ENCODE results near the gene PELI3.

Gene PELI3, protein sequence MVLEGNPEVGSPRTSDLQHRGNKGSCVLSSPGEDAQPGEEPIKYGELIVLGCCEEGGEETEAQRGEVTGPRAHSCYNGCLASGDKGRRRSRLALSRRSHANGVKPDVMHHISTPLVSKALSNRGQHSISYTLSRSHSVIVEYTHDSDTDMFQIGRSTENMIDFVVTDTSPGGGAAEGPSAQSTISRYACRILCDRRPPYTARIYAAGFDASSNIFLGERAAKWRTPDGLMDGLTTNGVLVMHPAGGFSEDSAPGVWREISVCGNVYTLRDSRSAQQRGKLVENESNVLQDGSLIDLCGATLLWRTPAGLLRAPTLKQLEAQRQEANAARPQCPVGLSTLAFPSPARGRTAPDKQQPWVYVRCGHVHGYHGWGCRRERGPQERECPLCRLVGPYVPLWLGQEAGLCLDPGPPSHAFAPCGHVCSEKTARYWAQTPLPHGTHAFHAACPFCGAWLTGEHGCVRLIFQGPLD

DNA sequence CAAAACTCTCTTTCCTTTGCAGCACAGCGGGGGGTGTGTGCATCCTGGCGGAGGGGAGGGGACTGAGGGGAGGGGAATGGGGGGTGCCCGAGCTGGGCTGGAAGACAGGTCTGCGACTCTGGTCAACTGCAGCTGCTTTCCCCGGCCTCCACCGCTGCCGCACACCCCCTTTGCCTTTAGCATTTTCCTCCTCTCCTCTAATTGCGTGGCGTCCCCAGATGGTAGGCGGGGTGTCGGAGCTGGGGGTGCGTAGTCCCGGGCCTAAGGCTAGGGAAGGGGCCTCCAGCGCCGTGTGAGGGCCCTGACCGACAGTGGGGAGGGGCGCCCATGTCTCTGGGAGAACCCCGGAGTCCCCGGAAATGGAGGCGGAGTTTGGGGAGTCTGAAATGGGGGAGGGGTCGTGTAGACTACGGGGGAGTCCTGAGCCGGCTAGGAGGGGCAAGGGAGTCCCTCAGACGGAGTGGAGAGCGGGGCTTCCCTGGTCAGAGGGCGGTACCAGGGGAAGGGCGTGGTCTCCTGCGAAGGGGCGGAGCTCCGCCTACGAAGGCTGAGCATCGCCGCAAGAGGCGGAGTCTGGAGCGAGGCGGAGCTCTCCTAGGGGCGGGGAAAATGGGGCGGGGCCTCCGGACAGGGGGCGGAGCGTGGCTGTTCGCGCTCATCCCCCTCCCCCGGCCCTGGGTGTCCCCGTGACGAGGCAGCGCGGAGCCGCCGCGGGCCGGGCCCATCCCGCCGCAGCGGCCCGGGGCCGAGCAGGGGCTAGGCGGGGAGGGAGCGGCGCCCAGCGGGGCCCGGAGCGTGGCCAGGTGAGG is at the start of gene PELI3:
PELI3 (plus strand) TSS at position 681 of the 809 bp plus-strand sequence. CDS start 1,224 bp downstream, outside the sequence.
- Histone ChIP-seq H3K9me3 (replicated peaks in 1 of 11) (peaks cover 7 to 20% (median 18%) of the 10 kb centered on the region in 11 experiments; a peak in 15 of 22 replicates), H3K4me3 (peak within 1 kb of the TSS; percentile 64 to 84 (median 74)), H3K27me3 (no peaks in the 10 kb centered on the region), H4K20me1 (peaks cover 0 to 17% (median 12%) of the 10 kb centered on the region in 11 experiments; a peak in 9 of 22 replicates), H3K9ac (peak within 1 kb of the TSS; percentile 65 to 84 (median 80)), H3K27ac (peak within 1 kb of the TSS; percentile 42 to 77 (median 73); a peak in 21 of 22 replicates), H3K36me3 (peaks cover 0 to 9% (median 5%) of the 10 kb centered on the region in 11 experiments; a peak in 9 of 22 replicates), H3K4me2 (peak within 1 kb of the TSS; percentile 94 to 100 (median 98)), H3K4me1 (peaks cover 38 to 65% (median 55%) of the 10 kb centered on the region in 10 experiments)
- no peak for TF ChIP-seq Cebpa-rat (IDR thresholded peaks at IDR 0.05)

GRCh38 chr11:66417000-66417399 is 49.7 kb upstream of the PELI3 start:
- Histone ChIP-seq H3K4me1 (peaks cover 8 to 15% (median 11%) of the 10 kb centered on the region in 10 experiments; a peak in 18 of 20 replicates), H3K9me3 (replicated peaks in 1 of 11) (peaks cover 0 to 16% (median 0%) of the 10 kb centered on the region in 11 experiments; a peak in 6 of 22 replicates), H3K4me3 (no peak overlapping the region), H3K36me3 (no peaks in the 10 kb centered on the region), H4K20me1 (peaks cover 0 to 63% (median 9%) of the 10 kb centered on the region in 11 experiments; a peak in 13 of 22 replicates), H3K27me3 (peaks cover 82 to 99% (median 97%) of the 10 kb centered on the region in 11 experiments), H3K4me2 (no peak overlapping the region), H3K27ac (no peak overlapping the region), H3K9ac (no peak overlapping the region)
- no peak for TF ChIP-seq Cebpa-rat (IDR thresholded peaks at IDR 0.05)

GRCh38 chr11:66418168-66418985 is 48.3 kb upstream of the PELI3 start:
- H3K4me1 ChIP-seq = peaks cover 8 to 15% (median 11%) of the 10 kb centered on the region in 10 experiments; a peak in 18 of 20 replicates
- no peaks in the 10 kb centered on the region for H3K36me3 ChIP-seq
- peaks cover 0 to 24% (median 0%) of the 10 kb centered on the region in 11 experiments; a peak in 6 of 22 replicates for H3K9me3 ChIP-seq (replicated peaks in 1 of 11)
- peaks cover 0 to 56% (median 12%) of the 10 kb centered on the region in 11 experiments; a peak in 13 of 22 replicates for H4K20me1 ChIP-seq
- H3K27me3 ChIP-seq = peaks cover 78 to 99% (median 97%) of the 10 kb centered on the region in 11 experiments
- peak overlapping the region; percentile 24 to 82 (median 56); a peak in 21 of 22 replicates for H3K4me2 ChIP-seq
- H3K27ac ChIP-seq = no peak overlapping the region
- no peak overlapping the region for H3K9ac ChIP-seq
- no peak overlapping the region for H3K4me3 ChIP-seq
- no peak for TF ChIP-seq Cebpa-rat (IDR thresholded peaks at IDR 0.05)

DNA sequence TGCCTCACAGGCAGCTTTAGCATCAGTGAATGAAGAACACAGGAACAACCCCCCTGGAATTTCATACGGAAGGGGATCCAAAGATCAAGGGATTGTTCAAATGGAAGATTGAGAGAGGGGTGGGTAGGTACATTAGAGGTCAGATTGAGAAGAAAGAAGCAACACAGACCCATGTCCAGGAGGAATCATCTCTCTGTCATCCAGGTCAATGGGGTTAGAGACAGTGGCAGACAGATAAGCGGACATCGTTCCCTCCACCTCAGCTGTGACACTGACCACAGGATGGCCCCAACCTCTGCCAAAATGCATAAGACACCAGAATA is 47.8 kb upstream of the PELI3 start:
- no peak overlapping the region for H3K9ac ChIP-seq
- H3K27ac ChIP-seq = no peak overlapping the region
- H3K4me1 ChIP-seq = peaks cover 8 to 15% (median 11%) of the 10 kb centered on the region in 10 experiments; a peak in 18 of 20 replicates
- peaks cover 78 to 99% (median 97%) of the 10 kb centered on the region in 11 experiments for H3K27me3 ChIP-seq
- H3K36me3 ChIP-seq = no peaks in the 10 kb centered on the region
- peaks cover 0 to 56% (median 8%) of the 10 kb centered on the region in 11 experiments; a peak in 13 of 22 replicates for H4K20me1 ChIP-seq
- H3K4me3 ChIP-seq = no peak overlapping the region
- peaks cover 0 to 24% (median 0%) of the 10 kb centered on the region in 11 experiments; a peak in 6 of 22 replicates for H3K9me3 ChIP-seq (replicated peaks in 1 of 11)
- TF ChIP-seq Cebpa-rat (IDR thresholded peaks at IDR 0.05) = no peak
- H3K4me2 ChIP-seq = peak overlapping the region in 1 of 11 experiments; percentile 82; a peak in 3 of 22 replicates

DNA sequence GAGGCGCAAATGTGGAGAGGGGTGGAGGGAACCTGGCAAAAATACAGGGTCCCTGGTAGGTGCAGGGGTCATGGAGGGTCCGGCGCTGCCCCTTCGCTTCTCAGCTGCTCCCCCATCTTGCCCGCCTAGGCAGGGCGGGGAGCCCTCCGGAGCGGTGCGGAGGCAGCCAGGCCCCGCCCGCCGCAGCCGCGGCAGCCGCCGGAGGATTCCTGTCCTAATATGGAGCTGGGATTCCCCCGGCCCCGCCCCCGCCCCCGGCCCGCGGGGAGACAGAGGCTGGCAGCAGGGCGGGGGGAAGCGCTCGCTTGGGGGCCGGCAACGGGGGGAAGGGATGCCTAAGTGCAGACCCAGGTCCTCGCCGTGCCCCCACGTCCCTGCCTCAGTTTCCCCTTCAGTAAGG is 46.9 kb upstream of the PELI3 start:
- Histone ChIP-seq H3K4me3 (no peak overlapping the region), H3K27ac (no peak overlapping the region), H3K9me3 (replicated peaks in 1 of 11) (peaks cover 0 to 24% (median 0%) of the 10 kb centered on the region in 11 experiments; a peak in 6 of 22 replicates), H3K4me2 (no peak overlapping the region), H3K4me1 (peaks cover 8 to 15% (median 11%) of the 10 kb centered on the region in 10 experiments; a peak in 18 of 20 replicates), H3K9ac (no peak overlapping the region), H3K36me3 (no peaks in the 10 kb centered on the region), H4K20me1 (peaks cover 0 to 62% (median 8%) of the 10 kb centered on the region in 11 experiments; a peak in 14 of 22 replicates), H3K27me3 (peaks cover 78 to 99% (median 97%) of the 10 kb centered on the region in 11 experiments)
- TF ChIP-seq Cebpa-rat (IDR thresholded peaks at IDR 0.05) = no peak

DNA sequence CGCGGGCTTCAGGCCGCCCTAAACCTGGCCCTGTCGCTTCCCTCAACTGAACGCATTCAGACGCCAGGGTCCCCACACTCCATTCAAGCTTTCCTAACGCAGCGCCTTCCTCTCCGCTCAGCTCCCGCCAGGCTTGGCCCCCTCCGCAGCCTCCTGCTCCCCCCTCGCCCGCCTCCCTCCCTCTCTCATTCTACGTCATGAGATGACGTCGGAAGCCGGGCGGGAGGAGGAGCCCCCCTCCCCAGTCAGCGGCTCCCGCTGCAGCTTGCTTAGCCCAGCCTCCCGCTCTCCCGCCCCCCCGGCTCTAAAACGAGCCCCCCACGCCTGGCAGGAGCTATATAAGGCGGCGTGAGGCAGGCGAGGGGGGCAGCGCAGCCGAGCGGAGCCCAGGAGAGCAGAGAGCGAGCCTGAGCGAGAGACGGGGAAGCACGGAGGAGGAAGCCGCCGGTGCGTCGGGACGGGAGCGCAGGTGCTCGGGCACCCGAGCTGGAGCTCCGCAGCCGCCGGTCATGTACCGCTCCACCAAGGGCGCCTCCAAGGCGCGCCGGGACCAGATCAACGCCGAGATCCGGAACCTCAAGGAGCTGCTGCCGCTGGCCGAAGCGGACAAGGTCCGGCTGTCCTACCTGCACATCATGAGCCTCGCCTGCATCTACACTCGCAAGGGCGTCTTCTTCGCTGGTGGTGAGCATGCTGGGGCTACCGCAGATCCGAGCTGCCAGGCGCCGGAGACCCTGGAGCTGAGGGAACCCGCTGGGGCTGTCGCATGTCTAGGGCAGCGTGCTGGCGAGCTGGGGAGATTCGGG is 45.8 kb upstream of the PELI3 start, which contains the start of gene NPAS4:
NPAS4 (plus strand) TSS at position 365 of the 806 bp plus-strand sequence; CDS start at position 510, 145 bp downstream.
- peaks cover 0 to 69% (median 8%) of the 10 kb centered on the region in 11 experiments; a peak in 14 of 22 replicates for H4K20me1 ChIP-seq
- H3K4me2 ChIP-seq = no peak within 1 kb of the TSS
- H3K27ac ChIP-seq = no peak within 1 kb of the TSS
- H3K9me3 ChIP-seq (replicated peaks in 1 of 11) = peaks cover 0 to 24% (median 0%) of the 10 kb centered on the region in 11 experiments; a peak in 6 of 22 replicates
- H3K36me3 ChIP-seq = no peaks in the 10 kb centered on the region
- no peak within 1 kb of the TSS for H3K9ac ChIP-seq
- H3K27me3 ChIP-seq = peaks cover 69 to 96% (median 92%) of the 10 kb centered on the region in 11 experiments
- peaks cover 8 to 15% (median 11%) of the 10 kb centered on the region in 10 experiments; a peak in 18 of 20 replicates for H3K4me1 ChIP-seq
- no peak for TF ChIP-seq Cebpa-rat (IDR thresholded peaks at IDR 0.05)
- no peak within 1 kb of the TSS for H3K4me3 ChIP-seq

- Histone ChIP-seq H3K4me3 (no peak overlapping the region), H4K20me1 (peaks cover 0 to 68% (median 13%) of the 10 kb centered on the region in 11 experiments; a peak in 14 of 22 replicates), H3K36me3 (no peaks in the 10 kb centered on the region), H3K4me2 (no peak overlapping the region), H3K9ac (no peak overlapping the region), H3K27me3 (peaks cover 61 to 88% (median 84%) of the 10 kb centered on the region in 11 experiments), H3K27ac (no peak overlapping the region), H3K9me3 (replicated peaks in 1 of 11) (peaks cover 0 to 24% (median 0%) of the 10 kb centered on the region in 11 experiments; a peak in 6 of 22 replicates), H3K4me1 (peaks cover 8 to 15% (median 11%) of the 10 kb centered on the region in 10 experiments; a peak in 18 of 20 replicates)
- TF ChIP-seq Cebpa-rat (IDR thresholded peaks at IDR 0.05) = no peak
These were observed 45.1 kb upstream of the PELI3 start for GRCh38 chr11:66421492-66422205.
